Left lobe of liver (tissue), 2 donors: ENCODE measurements around the gene PNMA8B. TPM values are rescaled to one million over a fixed set of nuclear protein-coding genes. Genes with fewer than 3 reads are reported as not detected.
A peak's percentile ranks its signal among the peaks of the same experiment; 100 is the strongest.
"Not testable (repeated sequence)": the region's sequence is repeated elsewhere in the genome, so short reads cannot be mapped to it uniquely, and the experiment has no call there.

Source experiments
- ATAC-seq: fragments of 200-7000 bp; cut with Tn5 transposase; one replicate; pipeline ENCODE4 v1.9.1; 2020; ENCODE audit warnings: mild to moderate bottlenecking, moderate library complexity
- DNase-seq: peaks from one replicate; pipeline ENCODE4 v3.0.0-alpha.2; 2020; ENCODE audit warnings: low spot score
- total RNA-seq: library from RNA; stranded (reverse); gene quantifications from one replicate; pipeline ENCODE4 v1.2.1, GENCODE V29; 2021
- donor health status: DM: no; HTN: no; CAD: no; lungs with moderate emphysema.
- donor health status: DM: no; HTN: yes; CAD: no.

PNMA8B gene, protein sequence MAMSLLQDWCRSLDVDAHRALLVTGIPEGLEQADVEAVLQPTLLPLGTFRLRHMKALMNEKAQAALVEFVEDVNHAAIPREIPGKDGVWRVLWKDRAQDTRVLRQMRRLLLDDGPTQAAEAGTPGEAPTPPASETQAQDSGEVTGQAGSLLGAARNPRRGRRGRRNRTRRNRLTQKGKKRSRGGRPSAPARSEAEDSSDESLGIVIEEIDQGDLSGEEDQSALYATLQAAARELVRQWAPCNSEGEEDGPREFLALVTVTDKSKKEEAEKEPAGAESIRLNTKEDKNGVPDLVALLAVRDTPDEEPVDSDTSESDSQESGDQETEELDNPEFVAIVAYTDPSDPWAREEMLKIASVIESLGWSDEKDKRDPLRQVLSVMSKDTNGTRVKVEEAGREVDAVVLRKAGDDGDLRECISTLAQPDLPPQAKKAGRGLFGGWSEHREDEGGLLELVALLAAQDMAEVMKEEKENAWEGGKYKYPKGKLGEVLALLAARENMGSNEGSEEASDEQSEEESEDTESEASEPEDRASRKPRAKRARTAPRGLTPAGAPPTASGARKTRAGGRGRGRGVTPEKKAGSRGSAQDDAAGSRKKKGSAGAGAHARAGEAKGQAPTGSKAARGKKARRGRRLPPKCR
- 0.35 TPM for total RNA-seq

GRCh38 chr19:46495786-46496099 is at the start of gene PNMA8B:
PNMA8B (minus strand) TSS chr19:46495867; CDS start chr19:46495465, 402 bp downstream.
- no peak for DNase-seq
- ATAC-seq = peak; percentile 22

- ATAC-seq (no peak), DNase-seq (no peak)
These were observed 49.0 kb upstream of the PNMA8B start for GRCh38 chr19:46544651-46545050.

DNA sequence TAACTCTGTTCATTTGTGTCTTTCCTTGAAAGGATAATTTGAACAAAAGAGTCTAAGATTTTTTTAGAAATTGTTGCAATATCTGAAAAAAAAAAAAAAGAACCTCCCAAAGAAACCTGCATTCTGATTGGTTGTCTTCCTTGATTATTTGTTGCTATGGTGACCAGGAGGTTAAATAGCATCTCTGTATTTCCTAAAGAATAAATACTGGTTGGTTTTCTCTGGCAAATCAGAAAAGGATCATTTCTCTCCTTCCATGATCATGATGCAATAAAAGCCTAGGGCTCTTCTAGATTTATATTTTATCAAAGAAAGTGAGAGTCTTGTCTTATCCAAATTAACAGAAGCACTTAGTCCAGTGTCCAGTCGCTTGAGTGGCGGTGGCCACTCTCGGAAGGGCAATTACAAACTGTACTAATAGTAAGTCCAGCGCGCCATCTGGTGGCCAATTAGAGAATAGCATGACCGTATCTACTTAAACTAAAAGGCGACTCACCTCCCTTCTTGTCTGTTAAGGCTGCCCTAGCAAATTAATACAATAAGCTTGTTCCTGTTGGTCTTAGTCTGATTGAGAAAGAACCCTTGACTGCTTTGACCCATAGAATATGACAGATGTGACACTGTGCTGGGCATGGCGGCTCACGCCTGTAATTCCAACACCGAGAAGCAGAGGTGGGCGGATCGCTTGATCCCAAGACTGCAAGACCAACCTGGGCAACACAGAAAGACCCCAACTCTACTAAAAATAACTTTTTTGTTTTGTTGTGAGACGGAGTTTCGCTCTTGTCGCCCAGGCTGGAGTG is 47.0 kb upstream of the PNMA8B start:
- peak; percentile 87 for DNase-seq

GRCh38 chr19:46537136-46538097 is 41.8 kb upstream of the PNMA8B start:
- ATAC-seq = peak; percentile 90

More for the DNA sequence above, 47.0 kb upstream of the PNMA8B start:
- ATAC-seq = peak; percentile 94

DNA sequence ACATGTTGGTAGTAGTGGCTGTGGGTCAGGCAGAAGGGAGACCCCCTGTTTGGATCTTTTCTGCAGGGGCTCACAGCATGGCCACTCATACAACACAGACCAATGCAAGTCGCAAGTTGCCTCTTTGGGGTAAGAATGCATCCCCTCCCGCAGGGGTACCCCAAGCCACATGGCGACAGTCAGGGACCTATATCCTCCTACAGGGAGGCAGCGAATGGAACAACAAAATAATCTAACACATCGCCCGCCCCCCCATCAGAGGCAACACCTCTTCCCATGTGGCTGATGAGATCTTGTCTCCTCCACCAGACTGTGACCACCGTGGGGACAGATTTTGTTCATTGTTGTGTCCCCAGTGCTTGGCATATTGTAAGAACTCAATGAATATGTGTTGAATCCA is 40.7 kb upstream of the PNMA8B start:
- peak; percentile 35 for DNase-seq
- no peak for ATAC-seq

More at GRCh38 chr19:46537136-46538097, 41.8 kb upstream of the PNMA8B start:
- peak; percentile 58 for DNase-seq

- no peak for DNase-seq
- no peak for ATAC-seq
These were observed 38.0 kb upstream of the PNMA8B start for GRCh38 chr19:46533621-46534081.

DNA sequence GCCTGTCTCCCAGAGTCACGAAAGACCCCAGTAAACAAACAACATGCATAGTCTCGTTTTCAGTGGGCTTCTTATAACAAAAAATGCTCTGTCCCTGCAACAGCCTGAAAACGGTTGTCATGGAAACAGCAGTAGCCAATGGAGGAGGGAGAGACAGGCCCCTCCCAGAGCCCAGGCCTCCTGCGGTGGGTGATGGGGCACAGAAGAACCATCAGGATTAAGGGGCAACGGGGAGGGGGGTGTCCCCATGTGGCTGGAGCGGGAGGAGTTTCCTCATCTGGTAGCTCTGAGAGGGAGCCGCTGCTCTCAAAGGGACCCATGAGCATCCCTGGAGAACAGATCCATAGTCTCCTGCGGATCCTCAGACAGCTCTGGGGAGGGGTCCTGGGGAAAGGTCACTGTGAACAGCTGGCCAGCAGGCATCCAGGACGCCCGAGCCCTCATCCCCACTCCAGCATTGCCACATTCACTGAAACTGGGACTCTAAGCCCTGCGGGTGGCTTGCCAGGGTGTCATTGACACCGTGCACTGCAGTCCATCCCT is 37.5 kb upstream of the PNMA8B start:
- peak; percentile 49 for ATAC-seq
- DNase-seq = no peak

- DNase-seq = no peak
These were observed 35.0 kb upstream of the PNMA8B start for GRCh38 chr19:46530636-46531035.

GRCh38 chr19:46529622-46530451 is 34.2 kb upstream of the PNMA8B start:
- ATAC-seq = peak; percentile 84
- DNase-seq = peak; percentile 65

More at GRCh38 chr19:46530636-46531035, 35.0 kb upstream of the PNMA8B start:
- no peak for ATAC-seq

DNA sequence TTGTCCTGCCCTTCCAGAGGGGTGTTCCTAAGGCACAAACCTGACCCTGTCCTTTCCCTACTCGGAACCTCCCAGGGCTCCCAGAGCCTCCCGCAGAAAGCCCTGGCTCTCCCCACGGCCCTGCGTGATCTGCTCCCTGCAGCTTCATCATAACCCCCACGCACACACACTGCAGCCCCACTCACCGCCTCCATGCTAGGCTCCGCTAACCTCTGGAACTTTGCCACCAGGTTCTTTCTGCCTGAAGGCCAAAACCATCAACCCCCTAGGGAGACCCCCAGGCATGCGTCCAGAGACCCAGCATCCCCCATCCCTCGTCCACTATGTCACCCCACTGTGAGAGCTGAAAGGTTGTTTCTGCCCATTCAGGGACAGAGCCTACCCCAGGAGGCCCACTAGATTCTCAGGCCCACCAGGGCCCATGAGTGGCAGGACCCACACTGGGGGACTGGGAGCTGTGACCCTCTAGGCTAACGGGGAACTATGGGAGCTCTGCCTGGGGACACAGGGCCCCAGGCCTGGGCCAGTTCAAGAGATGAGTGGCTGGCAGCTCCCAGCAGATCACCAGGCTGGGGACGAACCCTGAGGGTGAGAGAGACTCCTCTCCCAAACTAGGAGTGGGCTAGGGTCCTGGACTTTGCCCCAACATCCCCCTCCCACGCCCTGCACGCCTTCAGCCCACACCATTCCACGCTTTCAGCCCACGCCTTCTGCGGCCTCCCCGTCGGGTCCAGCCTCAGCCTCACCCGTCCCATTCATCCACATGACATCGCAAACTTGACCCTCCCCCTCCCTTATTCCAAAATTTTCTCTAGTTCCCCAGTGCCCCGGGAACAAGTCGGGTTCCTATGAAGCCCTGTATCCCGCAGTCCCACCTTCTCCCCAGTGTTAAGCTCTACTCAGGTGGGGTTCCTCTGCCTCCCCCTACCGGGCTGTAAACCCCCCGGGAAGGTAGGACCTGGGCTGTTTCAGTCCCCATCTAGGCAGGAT is 33.2 kb upstream of the PNMA8B start:
- no peak for ATAC-seq
- DNase-seq = no peak

GRCh38 chr19:46526801-46527200 is 31.1 kb upstream of the PNMA8B start:
- ATAC-seq, DNase-seq: not testable (repeated sequence)

DNA sequence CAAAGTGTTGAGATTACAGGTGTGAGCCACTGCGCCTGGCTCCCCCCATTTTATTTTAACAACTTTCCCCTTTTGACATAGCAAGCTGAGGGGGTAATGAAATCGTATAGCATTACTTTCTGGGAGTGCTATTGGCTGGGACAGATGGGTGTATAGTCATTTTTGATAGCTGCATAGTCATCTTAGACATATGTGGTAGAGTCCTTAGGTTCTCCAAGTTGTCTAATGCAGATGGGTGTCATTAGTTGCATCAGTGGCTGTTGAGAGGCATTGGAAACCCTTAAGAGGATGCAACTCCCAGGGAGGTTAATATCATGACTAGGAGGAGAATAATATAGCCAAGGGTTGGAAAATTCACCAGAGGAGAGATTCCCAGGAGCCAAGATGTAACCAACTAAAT is 28.6 kb upstream of the PNMA8B start:
- no peak for DNase-seq
- ATAC-seq = no peak

DNA sequence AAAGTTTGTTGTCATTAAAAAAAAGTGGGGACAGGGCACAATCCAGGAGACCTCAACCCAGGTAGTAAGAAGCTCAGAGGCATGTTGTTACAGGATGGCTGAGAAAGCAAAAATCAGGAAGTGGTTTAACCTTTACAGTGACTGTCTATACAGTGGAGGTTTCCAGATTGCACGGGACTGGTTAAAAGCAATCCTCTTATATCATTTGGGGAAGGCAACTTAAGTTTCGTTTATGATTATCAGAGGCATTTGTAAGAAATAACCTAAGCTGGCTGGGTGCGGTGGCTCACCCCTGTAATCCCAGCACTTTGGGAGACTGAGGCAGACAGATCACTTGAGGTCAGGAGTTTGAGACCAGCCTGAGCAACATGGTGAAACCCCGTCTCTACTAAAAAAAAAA is 27.3 kb upstream of the PNMA8B start:
- not testable (repeated sequence) for ATAC-seq, DNase-seq

DNA sequence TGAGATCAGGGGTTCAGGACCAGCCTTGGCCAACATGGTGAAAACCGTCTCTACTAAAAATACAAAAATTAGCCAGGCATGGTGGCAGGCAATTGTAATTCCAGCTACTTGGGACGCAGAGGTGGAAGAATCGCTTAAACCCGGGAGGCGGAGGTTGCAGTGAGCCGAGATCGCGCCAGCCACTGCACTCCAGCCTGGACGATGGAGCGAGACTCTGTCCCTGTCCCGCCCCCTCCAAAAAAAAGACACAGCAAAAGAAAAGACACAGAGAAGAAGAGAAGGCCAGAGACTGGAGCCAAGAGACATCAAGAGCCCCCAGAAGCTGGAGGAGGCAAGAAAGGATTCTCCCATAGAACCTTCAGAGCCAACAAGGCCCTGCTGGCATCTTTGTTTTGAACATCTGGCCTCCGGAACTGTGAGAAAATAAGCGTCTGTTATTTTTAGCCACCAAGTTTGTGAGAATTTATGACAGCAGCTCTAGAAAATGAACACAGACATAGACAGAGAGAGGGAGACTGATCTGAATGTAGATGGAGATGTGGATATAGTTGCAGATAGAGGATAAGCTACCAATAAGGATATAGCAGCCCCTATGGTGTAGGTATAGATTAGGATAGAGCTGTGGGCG is 25.7 kb upstream of the PNMA8B start:
- DNase-seq = no peak

GRCh38 chr19:46520616-46521015 is 24.9 kb upstream of the PNMA8B start:
- DNase-seq (no peak), ATAC-seq (no peak)

More for the DNA sequence above, 25.7 kb upstream of the PNMA8B start:
- ATAC-seq = no peak

DNA sequence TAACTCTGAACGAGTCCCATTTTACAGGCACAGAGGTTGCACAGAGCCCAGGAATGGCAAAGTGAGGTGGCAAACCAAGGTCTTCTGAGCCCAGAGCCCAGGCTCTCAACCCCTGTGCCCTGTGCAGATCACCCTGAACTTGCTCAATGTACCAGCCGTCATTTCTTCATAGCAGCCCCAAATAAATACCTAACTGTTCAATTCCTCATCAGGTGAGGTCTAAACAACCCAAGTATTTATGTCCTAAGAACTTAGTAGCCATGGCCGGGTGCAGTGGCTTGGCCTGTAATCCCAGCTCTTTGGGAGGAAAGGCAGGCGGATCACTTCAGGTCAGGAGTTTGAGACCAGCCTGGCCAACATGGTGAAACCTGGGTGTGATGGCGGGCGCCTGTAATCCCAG is 21.8 kb upstream of the PNMA8B start:
- no peak for DNase-seq

DNA sequence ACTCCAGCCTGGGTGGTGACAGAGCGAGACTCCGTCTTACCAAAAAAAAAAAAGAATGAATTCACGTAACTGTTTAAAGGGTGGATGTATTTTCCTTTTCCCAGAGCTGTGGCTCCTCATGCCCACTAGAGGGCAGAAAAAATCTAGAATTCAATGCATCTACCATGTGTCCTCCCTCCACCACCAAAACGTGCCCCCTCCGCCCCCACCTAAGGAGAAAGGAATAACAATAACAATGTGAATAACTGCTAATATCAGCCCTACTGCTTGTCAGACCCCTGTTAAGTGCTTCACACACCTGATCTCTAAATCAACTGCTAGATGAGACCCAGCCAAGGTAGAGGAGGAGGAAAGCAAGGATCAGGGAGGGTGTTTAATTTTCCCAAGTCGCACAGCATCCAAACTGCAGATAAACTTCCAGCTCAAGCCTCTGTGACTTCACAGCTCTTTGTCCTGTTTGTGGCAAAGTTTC is 20.2 kb upstream of the PNMA8B start:
- peak; percentile 69 for ATAC-seq
- DNase-seq = no peak

More for the DNA sequence above, 21.8 kb upstream of the PNMA8B start:
- no peak for ATAC-seq
